Prostate gland (tissue), 2 donors: ENCODE data around the gene HPS1.

ENCODE experiments used
- POLR2A ChIP-seq: fragments of 450-650 bp; IDR thresholded peaks from one replicate; pipeline ENCODE4 v1.6.1; 2016; ENCODE audit warnings: antibody characterized with exemption, mild to moderate bottlenecking
- POLR2AphosphoS5 ChIP-seq: sonication (generic); formaldehyde crosslinking; IDR thresholded peaks from one replicate; pipeline ENCODE4 v1.6.1; 2017; ENCODE audit warnings: antibody characterized with exemption
- TF ChIP-seq, protein P1 (sequence below), 4 experiments: fragments of 200-600 bp in 2 of 4; fragments of 450-650 bp in 2 of 4; sonication (generic) in 2 of 4; IDR thresholded peaks; 1 replicate in 3 of 4; 2 replicates in 1 of 4; pipeline ENCODE4 v1.5.1; 2016 to 2019; ENCODE audit warnings: antibody characterized with exemption in 4 of 4, mild to moderate bottlenecking in 2 of 4, moderate library complexity in 2 of 4

DNA sequence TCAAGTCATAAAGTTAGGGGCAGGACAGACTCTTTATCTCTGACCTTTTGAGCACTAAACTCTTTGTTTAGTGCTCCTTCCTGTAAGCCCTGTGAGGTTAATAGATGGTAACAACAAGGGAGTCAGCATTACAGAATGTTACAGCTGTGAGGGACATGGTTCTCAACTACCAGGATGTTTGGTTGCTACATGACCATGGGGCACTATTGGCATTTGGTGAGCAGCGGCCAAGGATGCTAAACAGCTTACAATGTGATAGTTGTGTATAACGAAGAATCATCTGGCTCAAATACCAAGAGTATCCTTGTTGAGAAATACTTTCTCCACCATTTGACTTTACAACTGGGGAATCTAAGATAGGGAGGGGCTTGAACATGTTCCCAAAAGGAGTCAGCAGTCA lies 35.4 kb upstream of the HPS1 start:
- TF ChIP-seq, protein P1, sequence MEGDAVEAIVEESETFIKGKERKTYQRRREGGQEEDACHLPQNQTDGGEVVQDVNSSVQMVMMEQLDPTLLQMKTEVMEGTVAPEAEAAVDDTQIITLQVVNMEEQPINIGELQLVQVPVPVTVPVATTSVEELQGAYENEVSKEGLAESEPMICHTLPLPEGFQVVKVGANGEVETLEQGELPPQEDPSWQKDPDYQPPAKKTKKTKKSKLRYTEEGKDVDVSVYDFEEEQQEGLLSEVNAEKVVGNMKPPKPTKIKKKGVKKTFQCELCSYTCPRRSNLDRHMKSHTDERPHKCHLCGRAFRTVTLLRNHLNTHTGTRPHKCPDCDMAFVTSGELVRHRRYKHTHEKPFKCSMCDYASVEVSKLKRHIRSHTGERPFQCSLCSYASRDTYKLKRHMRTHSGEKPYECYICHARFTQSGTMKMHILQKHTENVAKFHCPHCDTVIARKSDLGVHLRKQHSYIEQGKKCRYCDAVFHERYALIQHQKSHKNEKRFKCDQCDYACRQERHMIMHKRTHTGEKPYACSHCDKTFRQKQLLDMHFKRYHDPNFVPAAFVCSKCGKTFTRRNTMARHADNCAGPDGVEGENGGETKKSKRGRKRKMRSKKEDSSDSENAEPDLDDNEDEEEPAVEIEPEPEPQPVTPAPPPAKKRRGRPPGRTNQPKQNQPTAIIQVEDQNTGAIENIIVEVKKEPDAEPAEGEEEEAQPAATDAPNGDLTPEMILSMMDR (IDR thresholded peaks at IDR 0.05), result no peak
- TF ChIP-seq POLR2A (no peak), POLR2AphosphoS5 (no peak)
